Measurements from ENCODE around the gene PLVAP.
"Not testable (repeated sequence)": the region's sequence is repeated elsewhere in the genome, so short reads cannot be mapped to it uniquely, and the experiment has no call there.

The PLVAP gene

GRCh38 chr19:17378271-17378670 is 1.1 kb upstream of the PLVAP start:
- Histone ChIP-seq H3K27me3 (replicated peaks; ENCODE audit: control insufficient read depth, insufficient read depth, low read length) (no peaks in the 10 kb centered on the region), H3K36me3 (ENCODE audit: control insufficient read depth, insufficient read depth, low read length) (no peaks in the 10 kb centered on the region), H3K4me3 (replicated peaks; ENCODE audit: low read depth, low read length) (no peak overlapping the region)
- no peak for DNase-seq (ENCODE audit: extremely low read depth, insufficient read length)
- TF ChIP-seq CTCF (IDR thresholded peaks at IDR 0.05; ENCODE audit: insufficient read depth, low read length, poor library complexity, severe bottlenecking) = no peak

- no peaks in the 10 kb centered on the region for H3K36me3 ChIP-seq (ENCODE audit: control insufficient read depth, insufficient read depth, low read length)
- peak; percentile 65 for DNase-seq (ENCODE audit: extremely low read depth, insufficient read length)
- TF ChIP-seq CTCF (IDR thresholded peaks at IDR 0.05; ENCODE audit: insufficient read depth, low read length, poor library complexity, severe bottlenecking) = no peak
- H3K4me3 ChIP-seq (replicated peaks; ENCODE audit: low read depth, low read length) = peak overlapping the region; percentile 33
- no peaks in the 10 kb centered on the region; the same call in 1 of the 2 replicates for H3K27me3 ChIP-seq (replicated peaks; ENCODE audit: control insufficient read depth, insufficient read depth, low read length)
Measured at GRCh38 chr19:17370026-17370587, 7.0 kb downstream of the PLVAP start.

GRCh38 chr19:17365361-17365760 is 11.8 kb downstream of the PLVAP start:
- no peak overlapping the region for H3K4me3 ChIP-seq (replicated peaks; ENCODE audit: low read depth, low read length)
- H3K36me3 ChIP-seq (ENCODE audit: control insufficient read depth, insufficient read depth, low read length) = no peaks in the 10 kb centered on the region
- H3K27me3 ChIP-seq (replicated peaks; ENCODE audit: control insufficient read depth, insufficient read depth, low read length) = no peaks in the 10 kb centered on the region; the same call in 1 of the 2 replicates
- no peak for TF ChIP-seq CTCF (IDR thresholded peaks at IDR 0.05; ENCODE audit: insufficient read depth, low read length, poor library complexity, severe bottlenecking)
- DNase-seq (ENCODE audit: extremely low read depth, insufficient read length) = no peak

- not testable (repeated sequence) for H3K27me3 ChIP-seq (replicated peaks; ENCODE audit: control insufficient read depth, insufficient read depth, low read length); H3K36me3 ChIP-seq (ENCODE audit: control insufficient read depth, insufficient read depth, low read length); DNase-seq (ENCODE audit: extremely low read depth, insufficient read length); H3K4me3 ChIP-seq (replicated peaks; ENCODE audit: low read depth, low read length)
Measured at GRCh38 chr19:17363852-17364605, 13.1 kb downstream of the PLVAP start.

GRCh38 chr19:17359905-17360800 is 17.0 kb downstream of the PLVAP start:
- H3K4me3 ChIP-seq (replicated peaks; ENCODE audit: low read depth, low read length) = no peak overlapping the region
- H3K36me3 ChIP-seq (ENCODE audit: control insufficient read depth, insufficient read depth, low read length) = no peaks in the 10 kb centered on the region
- no peak for TF ChIP-seq CTCF (IDR thresholded peaks at IDR 0.05; ENCODE audit: insufficient read depth, low read length, poor library complexity, severe bottlenecking)
- H3K27me3 ChIP-seq (replicated peaks; ENCODE audit: control insufficient read depth, insufficient read depth, low read length) = no peaks in the 10 kb centered on the region
- no peak for DNase-seq (ENCODE audit: extremely low read depth, insufficient read length)

- Histone ChIP-seq H3K36me3 (ENCODE audit: control insufficient read depth, insufficient read depth, low read length) (no peaks in the 10 kb centered on the region), H3K27me3 (replicated peaks; ENCODE audit: control insufficient read depth, insufficient read depth, low read length) (no peaks in the 10 kb centered on the region), H3K4me3 (replicated peaks; ENCODE audit: low read depth, low read length) (no peak overlapping the region)
- DNase-seq (ENCODE audit: extremely low read depth, insufficient read length) = no peak
- no peak for TF ChIP-seq CTCF (IDR thresholded peaks at IDR 0.05; ENCODE audit: insufficient read depth, low read length, poor library complexity, severe bottlenecking)
Measured at GRCh38 chr19:17358395-17358794, 18.7 kb downstream of the PLVAP start.

Measured in GM06990 (cell line).